NCI-H2227 (cell line): Measurements from ENCODE around the gene PDZD2.

Experiments used
- DNase-seq: peaks from one replicate; lab custom pipeline; 2025; ENCODE audit not compliant: unreplicated experiment; lab: John Stamatoyannopoulos, UW

Gene PDZD2

DNA sequence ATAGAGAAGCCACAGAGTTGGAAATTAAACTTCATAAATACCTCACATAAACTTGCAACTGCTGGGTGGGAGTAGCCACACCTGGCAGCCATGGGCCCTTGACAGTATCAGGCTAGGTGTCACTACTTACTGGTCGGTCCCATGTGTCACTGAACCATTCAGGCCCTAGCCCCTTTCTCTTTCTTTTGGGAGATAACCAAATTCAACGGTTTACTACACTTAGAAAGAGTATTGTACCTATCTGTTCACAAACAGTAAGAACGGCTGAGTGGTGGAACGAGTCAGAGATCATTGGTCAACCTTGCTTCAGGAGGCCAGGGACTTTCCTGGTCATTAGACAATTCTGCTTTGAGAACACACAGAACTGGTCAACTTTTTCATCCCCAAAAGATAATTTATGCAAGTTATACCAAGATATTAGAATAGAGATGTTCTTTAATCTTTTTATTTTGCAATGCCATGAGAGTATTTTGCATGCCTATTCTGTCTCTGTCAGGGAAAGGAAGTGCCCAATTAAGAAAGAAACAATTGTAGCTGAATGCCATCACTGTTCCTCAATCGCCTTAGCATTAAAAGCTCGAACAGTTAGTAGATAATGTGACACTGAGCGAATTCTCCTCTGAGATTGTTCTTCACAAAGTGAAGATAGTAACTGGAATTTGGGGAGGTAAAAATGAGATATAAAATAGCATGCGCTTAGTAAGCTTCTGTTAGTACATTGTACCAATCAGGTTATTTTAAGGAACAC is 484.3 kb downstream of the PDZD2 start:
- DNase-seq, result no peak

DNA sequence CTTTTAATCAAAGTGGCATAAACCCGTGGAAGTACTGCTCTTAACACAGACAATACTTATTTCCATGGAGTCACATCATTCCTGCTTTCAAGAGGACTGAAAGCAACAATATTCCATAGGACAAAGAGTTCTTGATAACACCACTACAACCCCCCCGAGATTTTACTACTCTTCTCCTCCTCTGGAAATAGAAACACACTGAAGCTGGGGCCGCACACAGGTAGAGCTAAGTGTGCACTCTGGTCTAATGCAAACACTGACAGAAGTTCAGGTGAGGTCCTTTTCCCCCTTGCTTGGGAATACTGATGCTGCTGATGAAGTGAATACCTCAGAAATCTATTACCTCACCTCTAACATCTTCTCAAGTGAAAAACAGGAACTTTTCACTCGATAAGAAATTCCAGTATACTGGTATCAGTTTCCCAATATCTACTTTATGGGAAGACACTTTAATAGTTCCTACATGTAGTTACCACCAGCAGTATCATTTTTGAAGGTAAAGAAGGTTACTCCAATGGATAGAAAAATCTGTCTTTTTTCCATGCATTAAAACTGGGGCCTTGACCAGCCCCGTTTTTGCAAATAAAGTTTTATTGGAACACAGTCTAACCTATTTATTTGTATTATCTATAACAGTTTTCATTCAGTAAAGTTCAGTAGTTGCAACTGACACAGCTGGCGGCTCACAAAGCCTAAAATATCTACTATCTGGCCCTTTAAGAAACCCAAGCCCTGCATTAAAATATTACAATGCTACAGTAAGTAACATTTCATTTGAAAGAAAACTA is 485.2 kb downstream of the PDZD2 start:
- DNase-seq, result no peak

GRCh38 chr5:32126691-32127090 is 487.8 kb downstream of the PDZD2 start:
- no peak for DNase-seq

DNA sequence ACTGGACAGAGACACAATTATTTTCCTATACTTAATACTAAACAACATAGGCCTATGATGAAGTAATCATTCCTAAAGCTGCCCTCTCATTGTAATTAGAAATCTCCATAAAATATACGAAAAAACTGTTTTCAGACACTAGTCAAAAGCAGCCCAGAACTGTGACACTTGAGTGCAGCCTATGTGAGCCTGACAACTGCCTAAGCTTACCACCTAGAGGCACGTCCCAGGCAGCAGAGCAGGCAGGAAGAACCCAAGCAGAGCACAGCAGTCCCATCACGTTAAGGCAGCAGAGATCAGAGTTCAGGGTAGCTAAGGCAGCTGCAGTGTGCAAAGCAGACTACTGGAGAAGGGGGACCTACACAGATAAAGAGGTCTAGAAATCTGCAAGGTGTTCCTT is 488.8 kb downstream of the PDZD2 start:
- no peak for DNase-seq

- DNase-seq, result no peak
These were observed 490.2 kb downstream of the PDZD2 start for GRCh38 chr5:32129074-32129598.

GRCh38 chr5:32130865-32131264 is 491.9 kb downstream of the PDZD2 start:
- DNase-seq, result no peak

GRCh38 chr5:32131604-32132003 is 492.7 kb downstream of the PDZD2 start:
- no peak for DNase-seq

DNA sequence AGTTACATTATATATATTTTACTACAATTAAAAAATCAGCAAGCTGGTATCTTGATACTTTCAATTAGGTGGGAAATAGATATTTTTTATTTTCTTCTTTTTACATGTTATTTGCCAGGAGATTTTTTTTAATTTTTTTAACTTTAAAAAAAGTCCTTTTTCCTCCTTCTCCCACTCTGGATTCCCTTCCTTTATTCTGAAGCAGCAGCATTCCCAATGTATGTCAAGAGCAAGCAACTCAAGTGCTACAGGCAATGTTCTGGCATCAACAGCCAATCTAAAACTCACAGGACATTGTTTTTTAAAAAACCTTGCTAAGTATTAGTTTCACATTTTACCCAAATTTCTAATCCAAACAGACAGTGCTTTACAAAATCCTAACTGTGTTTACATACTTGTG is 493.8 kb downstream of the PDZD2 start:
- no peak for DNase-seq

DNA sequence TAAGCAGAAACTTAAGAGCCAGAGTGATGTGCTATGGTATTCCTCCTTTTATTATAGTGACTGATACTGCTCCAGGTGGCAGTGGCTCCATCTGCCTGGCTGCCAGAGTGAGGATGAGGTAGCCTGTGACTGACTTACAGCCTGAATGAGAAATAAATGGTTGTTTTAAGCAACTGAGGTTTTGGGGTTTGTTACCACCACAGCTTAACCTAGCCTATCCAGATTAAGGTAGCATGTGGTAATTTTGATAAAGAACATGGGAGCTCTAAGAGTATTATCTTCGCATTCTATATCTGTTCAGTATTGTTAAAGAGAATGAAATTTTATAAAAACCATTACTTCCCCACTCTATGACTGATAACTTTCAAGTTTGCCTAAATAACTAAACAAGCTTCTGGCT is 496.2 kb downstream of the PDZD2 start:
- DNase-seq, result no peak

DNA sequence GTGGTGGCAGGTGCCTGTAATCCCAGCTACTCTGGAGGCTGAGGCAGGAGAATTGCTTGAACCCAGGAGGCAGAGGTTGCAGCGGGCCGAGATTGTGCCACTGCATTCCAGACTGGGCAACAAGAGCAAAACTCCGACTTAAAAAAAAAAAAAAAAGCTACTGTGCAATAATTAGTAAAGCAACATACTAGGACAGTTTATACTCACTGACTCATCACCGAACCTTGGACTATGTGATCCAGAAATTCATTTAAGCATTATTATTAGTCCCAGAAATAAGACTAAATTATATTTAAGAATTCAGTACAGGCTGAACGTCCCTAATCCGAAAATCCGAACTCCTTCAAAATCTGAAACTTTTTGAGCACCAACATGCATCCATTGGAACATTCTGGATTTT is 497.4 kb downstream of the PDZD2 start:
- no peak for DNase-seq

DNA sequence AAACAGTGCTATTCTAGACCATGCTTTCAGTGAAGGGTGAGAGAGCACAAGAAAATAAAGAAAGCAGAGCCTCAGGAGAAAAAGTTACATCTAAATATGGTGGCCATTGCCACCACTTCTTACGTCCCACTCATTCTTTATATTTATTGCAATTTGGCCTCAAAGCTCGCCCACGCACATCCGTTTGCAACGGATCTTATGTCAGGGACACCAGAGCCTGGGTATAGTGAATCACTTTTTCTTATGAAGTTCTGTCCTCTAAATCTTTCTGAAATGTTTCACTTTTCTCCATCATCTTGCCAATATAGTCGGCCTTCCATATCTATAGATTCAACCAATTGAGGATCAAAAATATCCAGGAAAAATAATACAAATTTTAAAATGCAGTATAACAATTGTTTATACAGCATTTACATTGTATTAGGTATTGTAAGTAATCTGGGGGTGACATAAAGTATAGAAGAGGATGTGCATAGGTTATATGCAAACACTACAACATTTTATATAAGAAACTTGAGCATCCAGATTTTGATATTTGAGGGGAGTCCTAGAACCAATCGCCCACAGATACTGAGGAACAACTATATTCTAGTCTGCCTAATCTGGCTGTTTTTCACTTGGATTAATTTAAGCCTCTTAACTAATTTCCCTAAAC is 500.0 kb downstream of the PDZD2 start:
- DNase-seq, result no peak

- DNase-seq, result no peak
These were observed 504.9 kb downstream of the PDZD2 start for GRCh38 chr5:32143617-32144377.

GRCh38 chr5:32144378-32145207 is 505.7 kb downstream of the PDZD2 start:
- no peak for DNase-seq

DNA sequence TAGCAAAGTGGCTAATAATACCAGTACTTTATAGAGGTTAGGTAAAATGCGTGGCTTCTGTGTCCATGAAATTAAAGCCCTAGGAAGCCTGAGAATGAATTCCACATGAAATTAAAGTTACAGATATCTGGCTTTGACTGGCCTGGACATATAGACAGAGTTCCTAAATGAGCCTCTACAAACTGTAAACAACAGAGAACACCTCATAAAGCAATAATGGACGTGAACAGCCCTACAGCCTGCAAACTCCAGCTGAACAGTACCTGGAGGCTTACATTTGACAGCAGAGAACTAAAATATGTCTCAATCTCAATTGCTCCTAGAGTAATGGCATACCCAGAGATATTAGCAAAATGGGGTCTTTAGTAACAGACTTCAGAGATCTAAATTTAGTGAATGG is 506.4 kb downstream of the PDZD2 start:
- DNase-seq, result no peak

DNA sequence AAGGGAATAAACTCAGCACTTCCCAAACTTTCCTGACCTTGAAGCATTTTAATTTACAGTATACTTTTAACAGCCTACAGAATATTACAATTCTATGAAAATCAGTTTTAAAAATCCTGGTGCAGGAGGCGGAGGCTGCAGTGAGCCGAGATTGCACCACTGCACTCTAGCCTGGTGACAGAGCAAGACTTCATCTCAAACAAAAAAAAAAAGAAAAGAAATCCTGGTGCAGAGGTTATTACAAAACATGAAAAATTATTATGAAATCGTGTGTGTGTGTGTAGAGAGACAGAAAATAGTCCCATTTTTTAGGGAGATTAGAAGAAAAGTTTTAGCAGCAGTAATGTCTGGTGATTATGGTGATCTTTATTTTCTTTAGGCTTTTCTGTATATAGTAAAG is 508.3 kb downstream of the PDZD2 start:
- no peak for DNase-seq

GRCh38 chr5:32147959-32148358 is 509.0 kb downstream of the PDZD2 start:
- no peak for DNase-seq

DNA sequence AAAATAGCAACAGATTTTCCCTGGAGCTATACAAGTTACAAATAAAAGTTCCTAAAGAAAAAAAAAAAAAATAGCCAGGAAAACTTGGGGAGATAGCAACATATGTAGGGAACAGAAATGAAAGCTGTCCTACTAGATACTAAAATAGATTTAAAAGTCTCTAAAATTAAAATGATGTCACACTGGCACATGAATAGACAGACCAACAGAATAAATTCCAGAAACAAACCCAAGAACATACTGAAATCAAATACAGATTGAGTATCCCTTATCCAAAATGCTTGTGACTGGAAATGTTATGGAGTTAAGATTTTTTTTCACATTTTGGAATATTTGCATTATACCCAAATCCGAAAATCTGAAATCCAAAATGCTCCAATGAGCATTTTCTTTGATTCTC is 511.4 kb downstream of the PDZD2 start:
- DNase-seq, result no peak

GRCh38 chr5:32151198-32151597 is 512.3 kb downstream of the PDZD2 start:
- DNase-seq, result no peak

DNA sequence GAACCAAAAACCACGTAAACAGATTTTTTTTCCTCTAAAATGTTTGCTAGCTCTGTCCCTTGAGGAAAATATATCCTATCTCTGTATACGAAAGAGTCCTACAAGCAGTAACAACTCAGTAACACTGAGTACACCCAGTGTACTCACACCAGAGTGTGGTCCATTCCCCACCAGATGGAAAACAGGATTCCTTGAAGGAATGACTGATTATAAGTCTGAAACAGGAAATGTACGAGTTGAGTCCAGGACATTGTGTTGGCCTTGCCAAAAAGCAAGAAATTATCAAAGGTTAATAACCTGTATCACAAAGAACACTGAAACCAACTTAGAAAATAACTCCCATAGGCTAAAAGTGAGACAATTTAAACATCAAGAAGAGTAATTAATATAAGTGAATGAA is 514.8 kb downstream of the PDZD2 start:
- no peak for DNase-seq

DNA sequence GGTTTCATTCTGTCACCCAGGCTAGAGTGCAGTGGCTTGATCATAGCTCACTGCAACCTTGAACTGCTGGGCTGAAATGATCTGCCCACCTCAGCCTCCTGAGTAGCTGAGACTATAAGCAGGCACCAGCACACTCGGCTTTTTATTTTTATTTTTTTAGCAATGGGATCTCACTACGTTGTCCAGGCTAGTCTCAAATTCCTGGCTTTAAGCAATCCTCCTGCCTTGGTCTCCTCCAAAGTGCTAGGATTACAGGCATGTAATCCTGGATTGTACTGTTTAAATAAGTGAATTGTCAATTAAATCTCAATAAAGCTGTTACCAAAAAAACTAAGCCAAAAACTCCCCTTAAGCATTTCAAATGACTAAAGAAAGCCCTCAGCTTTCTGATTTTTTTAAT is 516.3 kb downstream of the PDZD2 start:
- no peak for DNase-seq
